Adrenal gland (tissue), 5 donors: ENCODE data around the gene FGF6.

Experiments
- POLR2A ChIP-seq, 2 donors: fragments of 450-650 bp; IDR thresholded peaks; one replicate each; pipeline ENCODE4 v1.6.1; 2017; ENCODE audit warnings: antibody characterized with exemption in 2 of 2, mild to moderate bottlenecking in 2 of 2, moderate library complexity in 1 of 2
- TF ChIP-seq, protein P1 (sequence below), 6 experiments: fragments of 450-650 bp in 4 of 6; fragments of 200-600 bp in 2 of 6; sonication (generic) in 1 of 6; IDR thresholded peaks; 1 replicate in 5 of 6; 2 replicates in 1 of 6; pipeline versions ENCODE4 v1.5.1 to v1.8.0; 2016 to 2021; ENCODE audit warnings: antibody characterized with exemption in 6 of 6, mild to moderate bottlenecking in 2 of 6, moderate library complexity in 1 of 6
- donor health status: DM: no; HTN: no; CAD: no.

DNA sequence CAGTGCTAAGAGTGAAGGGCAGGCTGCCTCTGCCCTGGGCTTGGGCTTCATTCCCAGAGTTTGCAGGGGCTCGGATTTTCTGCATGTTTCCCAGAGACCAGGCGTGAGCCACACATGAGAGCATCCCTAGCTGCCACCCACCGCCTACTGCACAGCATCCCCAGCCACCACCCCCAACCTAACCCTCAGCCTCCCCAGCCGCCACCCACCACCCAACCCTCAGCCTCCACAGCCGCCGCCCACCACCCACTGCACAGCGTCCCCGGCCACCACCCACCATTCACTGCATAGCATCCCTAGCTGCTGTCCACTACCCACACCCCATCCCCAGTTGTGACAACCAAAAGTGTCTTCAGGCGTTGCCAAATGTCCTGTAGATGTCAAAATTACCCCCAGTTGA, 22.6 kb downstream of the FGF6 start:
- TF ChIP-seq, protein P1, sequence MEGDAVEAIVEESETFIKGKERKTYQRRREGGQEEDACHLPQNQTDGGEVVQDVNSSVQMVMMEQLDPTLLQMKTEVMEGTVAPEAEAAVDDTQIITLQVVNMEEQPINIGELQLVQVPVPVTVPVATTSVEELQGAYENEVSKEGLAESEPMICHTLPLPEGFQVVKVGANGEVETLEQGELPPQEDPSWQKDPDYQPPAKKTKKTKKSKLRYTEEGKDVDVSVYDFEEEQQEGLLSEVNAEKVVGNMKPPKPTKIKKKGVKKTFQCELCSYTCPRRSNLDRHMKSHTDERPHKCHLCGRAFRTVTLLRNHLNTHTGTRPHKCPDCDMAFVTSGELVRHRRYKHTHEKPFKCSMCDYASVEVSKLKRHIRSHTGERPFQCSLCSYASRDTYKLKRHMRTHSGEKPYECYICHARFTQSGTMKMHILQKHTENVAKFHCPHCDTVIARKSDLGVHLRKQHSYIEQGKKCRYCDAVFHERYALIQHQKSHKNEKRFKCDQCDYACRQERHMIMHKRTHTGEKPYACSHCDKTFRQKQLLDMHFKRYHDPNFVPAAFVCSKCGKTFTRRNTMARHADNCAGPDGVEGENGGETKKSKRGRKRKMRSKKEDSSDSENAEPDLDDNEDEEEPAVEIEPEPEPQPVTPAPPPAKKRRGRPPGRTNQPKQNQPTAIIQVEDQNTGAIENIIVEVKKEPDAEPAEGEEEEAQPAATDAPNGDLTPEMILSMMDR (IDR thresholded peaks at IDR 0.05): no peak
- no peak for TF ChIP-seq POLR2A (IDR thresholded peaks at IDR 0.05)
